Ishikawa (cell line): ENCODE data around the gene CHST9.

ENCODE experiments used
- CEBPB ChIP-seq: IDR thresholded peaks from 2 replicates; pipeline ENCODE4 v1.6.1; 2012
- CREB1 ChIP-seq: IDR thresholded peaks from 2 replicates; pipeline ENCODE4 v1.6.1; 2012; ENCODE audit warnings: low read depth
- EGR1 ChIP-seq: IDR thresholded peaks from 2 replicates; pipeline ENCODE4 v1.6.1; 2012
- EP300 ChIP-seq: IDR thresholded peaks from 2 replicates; pipeline ENCODE4 v1.6.1; 2012; ENCODE audit warnings: borderline replicate concordance
- FOXM1 ChIP-seq: IDR thresholded peaks from 2 replicates; pipeline ENCODE4 v1.6.1; 2012; ENCODE audit warnings: low read depth, borderline replicate concordance
- NFIC ChIP-seq: IDR thresholded peaks from 2 replicates; pipeline ENCODE4 v1.6.1; 2012
- RAD21 ChIP-seq: IDR thresholded peaks from 2 replicates; pipeline ENCODE4 v1.6.1; 2012; ENCODE audit warnings: low read depth
- TAF1 ChIP-seq: IDR thresholded peaks from 2 replicates; pipeline ENCODE4 v1.6.1; 2012; ENCODE audit warnings: low read depth, mild to moderate bottlenecking
- TCF12 ChIP-seq: IDR thresholded peaks from 2 replicates; pipeline ENCODE4 v1.6.1; 2012; ENCODE audit warnings: low read depth
- TEAD4 ChIP-seq: IDR thresholded peaks from 2 replicates; pipeline ENCODE4 v1.6.1; 2012
- YY1 ChIP-seq: IDR thresholded peaks from 2 replicates; pipeline ENCODE4 v1.6.1; 2012; ENCODE audit warnings: low read depth
- ZBTB7A ChIP-seq: IDR thresholded peaks from 2 replicates; pipeline ENCODE4 v1.6.1; 2012; ENCODE audit warnings: low read depth
- TF ChIP-seq, protein P1 (sequence below): IDR thresholded peaks from 2 replicates; pipeline ENCODE4 v1.6.1; 2012
- TF ChIP-seq, protein P2 (sequence below): IDR thresholded peaks from 2 replicates; pipeline ENCODE4 v1.6.1; 2012
- TF ChIP-seq, protein P3 (sequence below): IDR thresholded peaks from 2 replicates; pipeline ENCODE4 v1.6.1; 2012; ENCODE audit warnings: low read depth, mild to moderate bottlenecking

Gene CHST9

DNA sequence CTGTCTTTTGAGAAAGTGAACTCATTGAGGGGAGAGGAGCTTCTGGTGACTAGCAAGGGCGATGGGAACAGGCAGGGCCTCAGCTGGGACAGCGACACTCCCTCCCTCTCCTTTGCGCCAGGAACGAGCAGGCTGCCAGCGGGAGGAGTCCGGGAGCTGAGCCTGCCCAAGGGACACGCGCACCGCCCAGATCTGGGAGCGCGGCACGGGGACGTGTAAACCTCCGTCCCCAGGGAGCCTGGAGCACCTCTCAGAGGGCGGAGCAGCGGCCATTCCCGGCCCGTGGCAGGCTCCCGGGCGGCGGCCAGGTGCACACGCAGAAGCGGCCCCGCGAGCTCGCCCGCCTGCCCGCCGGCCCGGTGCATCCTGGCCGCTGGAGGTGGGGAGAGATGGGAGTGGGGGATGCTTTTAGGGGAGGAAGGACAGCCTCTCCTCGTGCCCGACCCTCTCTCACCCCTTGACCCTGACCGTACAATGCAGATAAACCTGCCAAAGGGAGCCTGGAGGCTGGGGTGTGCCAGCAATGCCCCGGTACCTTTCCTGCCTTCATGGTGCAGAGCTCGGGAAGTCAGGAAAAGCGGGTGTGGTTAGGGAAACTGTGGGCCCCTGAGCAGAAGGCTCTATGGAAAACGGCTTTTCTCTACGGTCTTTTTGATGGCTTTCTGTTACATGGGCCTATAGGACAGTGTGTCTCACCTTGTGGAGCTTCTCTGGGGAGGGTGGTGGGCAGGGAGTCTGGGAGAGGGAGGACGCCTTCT is 321.8 kb downstream of the CHST9 start:
- no peak for TF ChIP-seq TAF1
- TF ChIP-seq EGR1: no peak
- TF ChIP-seq, protein P1, sequence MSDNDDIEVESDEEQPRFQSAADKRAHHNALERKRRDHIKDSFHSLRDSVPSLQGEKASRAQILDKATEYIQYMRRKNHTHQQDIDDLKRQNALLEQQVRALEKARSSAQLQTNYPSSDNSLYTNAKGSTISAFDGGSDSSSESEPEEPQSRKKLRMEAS: peak; percentile 54; the same call in 1 of the 2 replicates
- peak; percentile 51 for TF ChIP-seq YY1
- TF ChIP-seq, protein P2, sequence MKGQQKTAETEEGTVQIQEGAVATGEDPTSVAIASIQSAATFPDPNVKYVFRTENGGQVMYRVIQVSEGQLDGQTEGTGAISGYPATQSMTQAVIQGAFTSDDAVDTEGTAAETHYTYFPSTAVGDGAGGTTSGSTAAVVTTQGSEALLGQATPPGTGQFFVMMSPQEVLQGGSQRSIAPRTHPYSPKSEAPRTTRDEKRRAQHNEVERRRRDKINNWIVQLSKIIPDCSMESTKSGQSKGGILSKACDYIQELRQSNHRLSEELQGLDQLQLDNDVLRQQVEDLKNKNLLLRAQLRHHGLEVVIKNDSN: 0 out of 2 replicates have a peak, but pooled peaks have one; percentile 25
- TF ChIP-seq TEAD4: no peak
- TF ChIP-seq CEBPB: no peak
- TF ChIP-seq, protein P3, sequence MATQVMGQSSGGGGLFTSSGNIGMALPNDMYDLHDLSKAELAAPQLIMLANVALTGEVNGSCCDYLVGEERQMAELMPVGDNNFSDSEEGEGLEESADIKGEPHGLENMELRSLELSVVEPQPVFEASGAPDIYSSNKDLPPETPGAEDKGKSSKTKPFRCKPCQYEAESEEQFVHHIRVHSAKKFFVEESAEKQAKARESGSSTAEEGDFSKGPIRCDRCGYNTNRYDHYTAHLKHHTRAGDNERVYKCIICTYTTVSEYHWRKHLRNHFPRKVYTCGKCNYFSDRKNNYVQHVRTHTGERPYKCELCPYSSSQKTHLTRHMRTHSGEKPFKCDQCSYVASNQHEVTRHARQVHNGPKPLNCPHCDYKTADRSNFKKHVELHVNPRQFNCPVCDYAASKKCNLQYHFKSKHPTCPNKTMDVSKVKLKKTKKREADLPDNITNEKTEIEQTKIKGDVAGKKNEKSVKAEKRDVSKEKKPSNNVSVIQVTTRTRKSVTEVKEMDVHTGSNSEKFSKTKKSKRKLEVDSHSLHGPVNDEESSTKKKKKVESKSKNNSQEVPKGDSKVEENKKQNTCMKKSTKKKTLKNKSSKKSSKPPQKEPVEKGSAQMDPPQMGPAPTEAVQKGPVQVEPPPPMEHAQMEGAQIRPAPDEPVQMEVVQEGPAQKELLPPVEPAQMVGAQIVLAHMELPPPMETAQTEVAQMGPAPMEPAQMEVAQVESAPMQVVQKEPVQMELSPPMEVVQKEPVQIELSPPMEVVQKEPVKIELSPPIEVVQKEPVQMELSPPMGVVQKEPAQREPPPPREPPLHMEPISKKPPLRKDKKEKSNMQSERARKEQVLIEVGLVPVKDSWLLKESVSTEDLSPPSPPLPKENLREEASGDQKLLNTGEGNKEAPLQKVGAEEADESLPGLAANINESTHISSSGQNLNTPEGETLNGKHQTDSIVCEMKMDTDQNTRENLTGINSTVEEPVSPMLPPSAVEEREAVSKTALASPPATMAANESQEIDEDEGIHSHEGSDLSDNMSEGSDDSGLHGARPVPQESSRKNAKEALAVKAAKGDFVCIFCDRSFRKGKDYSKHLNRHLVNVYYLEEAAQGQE: peak; percentile 27; the same call in 1 of the 2 replicates
- TF ChIP-seq NFIC: no peak
- TF ChIP-seq EP300: no peak
- no peak for TF ChIP-seq FOXM1
- TF ChIP-seq TCF12: no peak
- TF ChIP-seq CREB1: no peak
- peak; percentile 11; the same call in 1 of the 2 replicates for TF ChIP-seq RAD21

DNA sequence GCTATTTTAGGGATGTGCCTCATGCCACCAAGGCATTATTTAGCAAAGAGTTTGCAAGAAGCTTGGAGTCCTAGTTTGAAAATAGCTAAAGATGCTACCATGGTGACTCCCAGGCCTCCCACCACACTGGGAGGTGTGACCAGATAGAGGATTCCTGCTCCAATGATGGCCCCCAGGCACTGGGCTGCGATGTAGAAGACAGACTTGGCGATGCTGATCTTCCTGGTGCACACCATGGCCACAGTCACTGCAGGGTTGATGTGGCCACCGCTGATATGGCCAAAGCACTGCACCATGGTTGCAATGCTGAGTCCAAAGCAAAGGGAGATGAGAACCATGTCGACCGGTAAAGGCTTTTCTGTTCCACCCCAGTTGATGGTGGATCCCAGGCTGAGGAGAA is 323.0 kb downstream of the CHST9 start:
- TF ChIP-seq TCF12 (no peak), EGR1 (no peak), CREB1 (no peak), ZBTB7A (no peak), TEAD4 (no peak), NFIC (no peak), CEBPB (no peak)
